Adrenal gland (tissue), 12 donors: Measurements from ENCODE around the gene CHPF. TPM values are rescaled to one million over a fixed set of nuclear protein-coding genes. Genes with fewer than 3 reads are reported as not detected.
A peak's percentile ranks its signal among the peaks of the same experiment; 100 is the strongest.

Source experiments
- DNase-seq, 7 donors: peaks; one replicate each; pipeline ENCODE4 v3.0.0-alpha.2; 2019 to 2020
- H3K27ac ChIP-seq, 5 donors: fragments of 200-600 bp; sonication (generic) in 4 of 5; 1 replicate in 3 of 5; 2 replicates in 2 of 5; pipeline versions ENCODE4 v1.5.1 to v1.8.0; 2016 to 2020; ENCODE audit warnings: mild to moderate bottlenecking in 1 of 5
- H3K27me3 ChIP-seq: fragments of 200-600 bp; 2 replicates; pipeline ENCODE4 v1.8.0; 2021
- H3K36me3 ChIP-seq, 2 donors: fragments of 200-600 bp; replicated peaks in 1 of 2; 1 replicate in 1 of 2; 2 replicates in 1 of 2; pipeline versions ENCODE4 v1.5.1 to v1.8.0; 2018 to 2022
- H3K4me1 ChIP-seq, 2 donors: fragments of 200-600 bp; replicated peaks in 1 of 2; 1 replicate in 1 of 2; 2 replicates in 1 of 2; pipeline versions ENCODE4 v1.5.1 to v1.8.0; 2018 to 2021
- H3K4me3 ChIP-seq, 4 donors: fragments of 200-600 bp; sonication (generic) in 3 of 4; one replicate each; pipeline ENCODE4 v1.5.1; 2016 to 2018
- H3K9me3 ChIP-seq, 3 donors: fragments of 200-600 bp; sonication (generic) in 1 of 3; replicated peaks in 1 of 3; 1 replicate in 2 of 3; 2 replicates in 1 of 3; pipeline versions ENCODE4 v1.5.1 to v1.8.0; 2016 to 2021
- POLR2A ChIP-seq, 2 donors: fragments of 450-650 bp; IDR thresholded peaks; one replicate each; pipeline ENCODE4 v1.6.1; 2017; ENCODE audit warnings: antibody characterized with exemption in 2 of 2, mild to moderate bottlenecking in 2 of 2, moderate library complexity in 1 of 2
- WGBS, 4 donors: extraction: QIAGEN DNeasy Blood & Tissue Kit in 2 of 4; methylation state at CpG; one replicate each; pipeline versions ENCODE4 v1.1.5 to v1.1.7; 2013 to 2017; 5-methylcytosine and 5-hydroxymethylcytosine counted together
- intact Hi-C, 2 donors: fragments of 100-400 bp; cut with DNase I; formaldehyde crosslinking; loops; one replicate each; pipeline versions ENCODE4 v1.14.1 to v1.15.0; 2022 to 2023
- polyA plus RNA-seq, 3 donors: library from polyadenylated mRNA; stranded (reverse); fragments of 200-250 nt in 2 of 3; fragments of 350-450 nt in 1 of 3; fragmentation: Illumina TruSeq in 1 of 3; extraction: RNeasy Lipid Tissue Mini Kit (QIAGEN cat#74804) in 1 of 3; gene quantifications; one replicate each; pipeline ENCODE4 v1.2.3, GENCODE V29; 2013 to 2014
- total RNA-seq, 9 donors: library from RNA; depleted of rRNA in 4 of 9; stranded (reverse); fragments of >200 nt in 4 of 9; fragments of 120-200 nt in 1 of 9; fragmentation: NEBNext Ultra II Directional in 1 of 9; extraction: Animal tissue kit (Norgen Biotek cat#: 25700) in 1 of 9; gene quantifications; one replicate each; pipeline versions ENCODE4 v1.1.0 to v1.2.4, GENCODE V29; 2013 to 2023
- TF ChIP-seq, protein P1 (sequence below), 6 experiments: fragments of 450-650 bp in 4 of 6; fragments of 200-600 bp in 2 of 6; sonication (generic) in 1 of 6; IDR thresholded peaks; 1 replicate in 5 of 6; 2 replicates in 1 of 6; pipeline versions ENCODE4 v1.5.1 to v1.8.0; 2016 to 2021; ENCODE audit warnings: antibody characterized with exemption in 6 of 6, mild to moderate bottlenecking in 2 of 6, moderate library complexity in 1 of 6
- donor health status: healthy with polysubstance abuse.
- donor health status: Bipolar disorder and iron deficiency.
- donor health status: DM: yes; HTN: yes; CAD: no.
- donor health status: DM: no; HTN: no; CAD: no.
- donor health status: DM: no; HTN: no; CAD: no.
- donor health status: DM: yes; HTN: yes; CAD: no.

CHPF gene
- total and polyA plus RNA-seq, 12 donors, result 9.1 to 196 (median 61.1) TPM

DNA sequence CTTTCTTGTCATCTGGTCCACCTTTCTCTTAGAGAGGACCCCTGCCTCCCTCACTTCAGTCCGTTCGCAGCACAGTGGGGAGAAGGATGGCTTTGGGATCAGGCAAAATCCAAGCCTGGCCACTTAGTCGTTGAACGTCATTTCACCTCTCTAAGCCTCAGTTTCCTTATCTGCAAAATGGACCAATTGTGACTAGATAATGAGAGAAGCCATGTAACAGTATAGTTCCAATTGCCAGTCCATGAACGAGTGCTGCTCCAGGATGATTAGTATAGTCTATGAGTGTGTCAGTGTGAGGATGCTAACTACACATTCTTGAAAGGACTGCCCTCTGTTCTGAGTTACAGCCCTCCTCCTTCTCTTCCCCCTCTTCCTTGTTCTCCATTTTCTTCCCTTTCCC lies 29.6 kb upstream of the CHPF start:
- H3K4me3 ChIP-seq, result no peak overlapping the region
- intact Hi-C loops, result no loop called here

DNA sequence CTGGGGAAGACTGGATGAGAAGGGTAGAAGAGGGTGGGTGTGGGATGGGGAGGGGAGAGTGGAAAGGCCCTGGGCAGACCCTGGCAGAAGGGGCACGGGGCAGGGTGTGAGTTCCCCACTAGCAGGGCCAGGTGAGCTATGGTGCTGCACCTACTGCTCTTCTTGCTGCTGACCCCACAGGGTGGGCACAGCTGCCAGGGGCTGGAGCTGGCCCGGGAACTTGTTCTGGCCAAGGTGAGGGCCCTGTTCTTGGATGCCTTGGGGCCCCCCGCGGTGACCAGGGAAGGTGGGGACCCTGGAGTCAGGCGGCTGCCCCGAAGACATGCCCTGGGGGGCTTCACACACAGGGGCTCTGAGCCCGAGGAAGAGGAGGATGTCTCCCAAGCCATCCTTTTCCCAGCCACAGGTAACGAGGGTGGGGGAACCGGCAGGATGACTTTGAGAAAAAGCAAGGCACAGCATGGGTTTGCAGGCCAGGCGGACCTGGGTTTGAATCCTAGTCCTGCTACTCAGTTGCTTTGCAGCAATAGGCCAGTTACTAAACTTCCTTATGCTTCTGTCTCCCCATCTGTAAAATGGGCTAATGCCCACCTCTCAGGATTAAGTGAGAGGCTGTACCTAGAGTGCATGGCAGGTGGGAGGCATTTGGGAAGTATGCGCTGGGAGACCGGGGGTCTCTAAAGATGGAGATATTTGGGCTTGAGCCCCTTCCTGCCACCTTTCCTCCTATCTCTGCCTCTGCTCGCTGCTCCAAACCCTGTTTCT lies 28.8 kb upstream of the CHPF start, which contains the start of gene INHA:
Gene INHA, plus strand, starts transcription at position 74 of the 765 bp plus-strand sequence. Its CDS starts 65 bp downstream, at position 139.
- peak in 1 of 7 donors; percentile 50 for DNase-seq
- H3K36me3 ChIP-seq, result peaks cover 0 to 7% of the 10 kb centered on the region in 2 donors
- H3K27ac ChIP-seq, result peak within 1 kb of the TSS; percentile 69 to 96 (median 92)
- WGBS, 4 donors, result 54 to 77% (median 66%) methylated on average over 11 to 13 of the region's 13 CpGs
- H3K27me3 ChIP-seq, result no peaks in the 10 kb centered on the region
- peak within 1 kb of the TSS in 2 of 4 donors; percentile 54 to 90 for H3K4me3 ChIP-seq
- peaks cover 10 to 16% of the 10 kb centered on the region in 2 donors for H3K4me1 ChIP-seq
- TF ChIP-seq POLR2A (IDR thresholded peaks at IDR 0.05), result no peak
- TF ChIP-seq, protein P1, sequence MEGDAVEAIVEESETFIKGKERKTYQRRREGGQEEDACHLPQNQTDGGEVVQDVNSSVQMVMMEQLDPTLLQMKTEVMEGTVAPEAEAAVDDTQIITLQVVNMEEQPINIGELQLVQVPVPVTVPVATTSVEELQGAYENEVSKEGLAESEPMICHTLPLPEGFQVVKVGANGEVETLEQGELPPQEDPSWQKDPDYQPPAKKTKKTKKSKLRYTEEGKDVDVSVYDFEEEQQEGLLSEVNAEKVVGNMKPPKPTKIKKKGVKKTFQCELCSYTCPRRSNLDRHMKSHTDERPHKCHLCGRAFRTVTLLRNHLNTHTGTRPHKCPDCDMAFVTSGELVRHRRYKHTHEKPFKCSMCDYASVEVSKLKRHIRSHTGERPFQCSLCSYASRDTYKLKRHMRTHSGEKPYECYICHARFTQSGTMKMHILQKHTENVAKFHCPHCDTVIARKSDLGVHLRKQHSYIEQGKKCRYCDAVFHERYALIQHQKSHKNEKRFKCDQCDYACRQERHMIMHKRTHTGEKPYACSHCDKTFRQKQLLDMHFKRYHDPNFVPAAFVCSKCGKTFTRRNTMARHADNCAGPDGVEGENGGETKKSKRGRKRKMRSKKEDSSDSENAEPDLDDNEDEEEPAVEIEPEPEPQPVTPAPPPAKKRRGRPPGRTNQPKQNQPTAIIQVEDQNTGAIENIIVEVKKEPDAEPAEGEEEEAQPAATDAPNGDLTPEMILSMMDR (IDR thresholded peaks at IDR 0.05), result no peak
- no peaks in the 10 kb centered on the region for H3K9me3 ChIP-seq
- intact Hi-C loops, result no loop called here

More for the DNA sequence above, 29.6 kb upstream of the CHPF start:
- Histone ChIP-seq H3K27ac (peak overlapping the region in 1 of 5 donors; percentile 92), H3K27me3 (no peaks in the 10 kb centered on the region), H3K9me3 (no peaks in the 10 kb centered on the region), H3K36me3 (peaks cover 0 to under 1% of the 10 kb centered on the region in 2 donors), H3K4me1 (peaks cover 10 to 16% of the 10 kb centered on the region in 2 donors)
- no peak for DNase-seq
- WGBS, 4 donors, result 66 to 78% (median 71%) methylated on average over 5 of the region's 5 CpGs
- TF ChIP-seq, protein P1 (IDR thresholded peaks at IDR 0.05), result no peak
- no peak for TF ChIP-seq POLR2A (IDR thresholded peaks at IDR 0.05)

DNA sequence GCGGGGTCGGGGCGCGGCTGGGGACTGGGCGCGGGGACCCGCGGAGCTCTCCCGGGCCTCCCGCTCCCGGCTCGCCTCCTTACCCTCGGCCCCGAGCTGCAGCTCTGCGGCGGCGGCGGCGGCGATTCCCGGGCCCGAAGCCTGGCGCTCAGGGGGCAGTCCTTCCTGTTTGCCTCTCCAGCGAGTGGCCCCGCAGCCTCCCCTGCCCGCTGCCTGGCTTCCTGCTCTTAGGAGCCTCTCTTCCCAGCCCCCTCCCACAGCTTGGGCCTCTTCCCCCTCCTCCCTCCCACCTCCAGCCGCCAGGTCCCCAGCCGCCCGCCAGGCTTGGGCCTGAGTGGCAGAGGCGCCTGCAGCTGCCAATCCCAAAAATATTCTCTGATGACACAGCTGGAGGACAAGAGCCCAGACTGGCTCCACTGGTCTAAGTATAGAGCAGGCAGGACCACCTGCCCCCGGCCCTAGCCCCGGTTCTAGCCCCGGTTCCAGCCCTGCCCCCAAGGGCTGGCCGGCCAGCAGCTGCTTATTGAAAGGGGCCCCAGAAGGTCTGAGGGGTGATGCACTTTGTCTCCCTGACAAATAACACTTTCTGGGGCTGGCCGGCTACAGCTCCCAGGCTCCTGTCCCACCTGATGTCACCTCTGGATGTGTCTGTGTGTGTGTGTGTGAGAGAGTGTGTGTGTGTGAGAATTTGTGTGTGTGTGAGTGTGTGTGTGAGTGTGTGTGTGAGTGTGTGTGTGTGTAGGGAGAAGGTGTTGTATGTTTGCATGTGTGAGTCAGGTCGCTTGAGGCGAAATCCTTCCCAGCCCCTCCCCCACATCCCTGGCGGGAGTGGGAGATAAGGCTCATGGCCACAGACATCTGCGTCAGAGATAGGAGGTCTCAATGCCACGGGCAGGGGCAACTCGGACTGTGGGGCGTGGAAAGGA lies 28.0 kb upstream of the CHPF start, which contains the start of gene OBSL1:
Gene OBSL1, minus strand, starts transcription at position 229 of the 926 bp plus-strand sequence. CDS start 307 bp downstream, outside the sequence.
- TF ChIP-seq, protein P1 (IDR thresholded peaks at IDR 0.05), result peak in 3 of 6 experiments; percentile 4 to 27 (median 6)
- TF ChIP-seq POLR2A (IDR thresholded peaks at IDR 0.05), result peak in 1 of 2 donors; percentile 51
- peaks cover 10 to 16% of the 10 kb centered on the region in 2 donors for H3K4me1 ChIP-seq
- no peaks in the 10 kb centered on the region for H3K27me3 ChIP-seq
- H3K4me3 ChIP-seq, result peak within 1 kb of the TSS in 3 of 4 donors; percentile 54 to 90 (median 73)
- no peaks in the 10 kb centered on the region for H3K9me3 ChIP-seq
- H3K36me3 ChIP-seq, result peaks cover 0 to 15% of the 10 kb centered on the region in 2 donors
- WGBS, 4 donors, result 5 to 16% (median 6%) methylated on average over 12 to 42 of the region's 42 CpGs
- peak within 1 kb of the TSS; percentile 69 to 96 (median 92) for H3K27ac ChIP-seq
- intact Hi-C loops, result no loop called here
- peak; percentile 90 to 96 (median 94) for DNase-seq
